Transverse colon (tissue), 3 donors: ENCODE measurements around the gene CGA.

Experiments
- POLR2A ChIP-seq: fragments of 450-650 bp; IDR thresholded peaks from one replicate; pipeline ENCODE4 v1.6.1; 2016; ENCODE audit warnings: antibody characterized with exemption, mild to moderate bottlenecking, moderate library complexity
- POLR2AphosphoS5 ChIP-seq, 3 donors: sonication (generic); formaldehyde crosslinking; IDR thresholded peaks; one replicate each; pipeline ENCODE4 v1.6.1; 2016; ENCODE audit warnings: antibody characterized with exemption in 3 of 3

DNA sequence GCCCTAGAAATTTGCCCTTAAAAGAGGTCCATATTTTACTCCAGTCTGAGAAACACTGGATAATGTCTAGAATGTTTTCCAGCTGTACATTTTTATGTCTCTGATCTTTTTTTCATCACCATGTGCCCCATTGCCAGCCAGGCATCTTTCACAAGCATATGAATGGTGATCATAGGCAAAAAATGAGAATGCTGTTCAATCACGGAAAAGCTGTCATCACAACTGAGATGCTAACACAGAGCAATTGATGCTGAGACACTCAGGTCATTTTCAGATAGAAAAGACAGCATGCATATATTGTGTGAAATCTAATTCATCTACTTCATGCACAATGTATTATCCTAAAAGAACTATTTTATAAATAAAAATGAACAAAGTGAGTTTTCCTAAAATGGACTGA lies 41.6 kb downstream of the CGA start:
- TF ChIP-seq POLR2AphosphoS5 (IDR thresholded peaks at IDR 0.05) = no peak
- no peak for TF ChIP-seq POLR2A
